Adipocyte (in vitro differentiated cells): ENCODE results near the gene MAPKAPK3.
A peak's percentile ranks its signal among the peaks of the same experiment; 100 is the strongest.

Source experiments
- DNase-seq: peaks from one replicate; pipeline ENCODE4 v3.0.0-alpha.2; 2015; ENCODE audit warnings: low read depth
- H3K27me3 ChIP-seq: replicated peaks from 2 replicates; pipeline ENCODE4 v1.7.0; 2013; ENCODE audit warnings: mild to moderate bottlenecking, low read length, moderate library complexity; ENCODE audit not compliant: control insufficient read depth, insufficient read depth
- H3K36me3 ChIP-seq: 2 replicates; pipeline ENCODE4 v1.7.0; 2013; ENCODE audit warnings: low read length, mild to moderate bottlenecking, moderate library complexity; ENCODE audit not compliant: control insufficient read depth, insufficient read depth, severe bottlenecking
- H3K4me1 ChIP-seq: 2 replicates; pipeline ENCODE4 v1.7.0; 2013; ENCODE audit warnings: mild to moderate bottlenecking, low read length, moderate library complexity; ENCODE audit not compliant: control insufficient read depth, insufficient read depth
- H3K4me3 ChIP-seq: 2 replicates; pipeline ENCODE4 v1.7.0; 2013; ENCODE audit warnings: mild to moderate bottlenecking, low read length, moderate library complexity
- H3K9ac ChIP-seq: 2 replicates; pipeline ENCODE4 v1.7.0; 2013; ENCODE audit warnings: mild to moderate bottlenecking, low read length, moderate library complexity
- H3K9me3 ChIP-seq: 2 replicates; pipeline ENCODE4 v1.7.0; 2013; ENCODE audit warnings: mild to moderate bottlenecking, low read length, moderate library complexity; ENCODE audit not compliant: control insufficient read depth

Gene MAPKAPK3

DNA sequence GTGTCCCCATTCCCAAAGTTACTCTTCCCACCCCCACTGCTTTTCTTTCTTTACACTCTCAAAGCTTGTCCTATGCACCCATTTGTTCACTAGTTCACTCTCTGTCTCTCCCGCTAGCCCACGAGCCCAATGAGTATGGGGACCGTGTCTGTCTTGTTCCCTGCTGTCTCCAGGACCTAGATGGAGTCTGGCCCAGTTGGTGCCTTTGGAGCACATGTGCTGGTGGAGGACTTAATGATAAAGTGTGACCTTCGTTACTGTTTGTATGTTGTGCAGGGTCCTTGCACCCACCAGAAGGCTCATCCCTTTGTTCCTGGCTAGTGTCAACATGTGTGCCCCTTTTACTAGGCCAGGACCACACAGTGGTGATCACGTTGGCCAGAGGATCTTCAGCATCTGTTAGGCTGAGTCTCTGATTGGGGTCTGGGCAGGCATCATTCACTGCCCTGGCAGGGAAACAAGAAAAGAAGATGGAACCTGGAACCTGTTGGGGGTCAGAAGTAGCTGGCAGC, 12.8 kb upstream of the MAPKAPK3 start:
- no peak for DNase-seq
- Histone ChIP-seq H3K4me3 (no peak overlapping the region), H3K9ac (no peak overlapping the region), H3K4me1 (peaks cover 30% of the 10 kb centered on the region), H3K27me3 (no peaks in the 10 kb centered on the region), H3K36me3 (peaks cover 24% of the 10 kb centered on the region), H3K9me3 (no peaks in the 10 kb centered on the region)

DNA sequence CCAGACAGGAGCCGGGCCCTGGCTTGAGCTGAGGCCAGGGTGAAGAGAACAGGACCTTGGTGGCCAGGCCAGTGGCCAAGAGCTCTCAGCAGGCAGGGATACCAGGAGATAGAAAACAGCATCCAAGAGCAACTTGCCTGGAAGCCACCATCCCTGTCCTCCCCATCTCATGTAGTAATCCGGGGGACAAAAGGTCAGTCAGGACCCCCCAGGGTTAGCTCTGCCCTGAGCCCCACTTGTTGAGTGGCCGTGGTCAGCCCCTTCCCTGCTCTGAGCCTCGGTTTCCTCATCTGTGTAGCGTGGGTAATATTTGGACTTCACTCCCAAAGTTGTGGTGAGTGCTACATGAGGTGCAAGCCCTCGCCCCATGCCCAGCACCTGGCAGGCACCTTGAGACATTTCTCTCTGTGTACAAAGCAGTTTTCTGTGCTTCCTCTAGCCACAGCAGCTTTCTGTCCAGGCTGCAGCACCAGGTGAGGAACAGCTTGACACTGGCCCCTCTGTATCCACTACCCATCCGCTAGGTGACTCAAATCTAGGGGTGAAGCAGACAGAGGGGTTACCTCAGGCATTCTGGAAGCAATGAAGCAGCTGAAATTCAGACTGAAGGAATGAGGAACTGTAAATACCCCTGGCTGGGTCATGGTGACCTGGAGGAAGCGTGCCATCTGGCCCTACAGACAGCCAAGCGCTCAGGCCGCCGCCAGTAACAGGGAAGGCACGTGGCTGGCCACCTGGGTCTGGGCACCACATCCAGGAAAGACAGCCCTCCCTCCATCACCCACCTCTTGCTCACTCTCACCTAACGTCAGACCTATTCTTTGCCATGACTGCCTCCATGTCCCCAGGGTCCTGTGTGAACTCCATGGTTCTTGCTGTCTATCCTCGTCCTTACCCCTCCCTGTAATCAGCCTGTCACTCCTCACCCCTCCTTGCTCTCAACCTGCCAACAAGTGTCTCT, 12.0 kb upstream of the MAPKAPK3 start:
- H3K9ac ChIP-seq: no peak overlapping the region
- H3K4me1 ChIP-seq: peaks cover 32% of the 10 kb centered on the region
- no peak for DNase-seq

DNA sequence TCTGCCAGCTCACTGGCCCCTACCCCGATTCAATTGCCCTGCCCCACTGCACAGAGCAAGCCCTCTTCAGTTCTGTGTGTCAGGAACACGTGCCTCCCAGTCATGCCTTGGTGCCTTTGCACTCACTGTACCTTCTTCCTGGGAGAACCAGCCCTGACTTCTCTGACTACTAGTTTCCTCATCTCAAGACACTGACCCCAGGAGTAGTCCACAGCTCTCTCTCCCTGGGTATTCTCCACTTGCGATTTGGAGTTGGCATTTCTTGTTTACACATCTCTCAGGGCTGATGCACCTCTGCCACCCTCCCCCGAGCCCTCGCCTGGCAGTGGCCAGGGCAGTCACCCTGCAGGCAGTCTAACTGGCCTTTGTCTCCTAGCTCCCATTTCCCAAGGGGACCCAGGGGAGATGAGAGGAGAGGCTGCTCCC, 11.0 kb upstream of the MAPKAPK3 start:
- Histone ChIP-seq H3K36me3 (peaks cover 24% of the 10 kb centered on the region), H3K9me3 (no peaks in the 10 kb centered on the region), H3K4me3 (no peak overlapping the region), H3K27me3 (no peaks in the 10 kb centered on the region), H3K9ac (no peak overlapping the region), H3K4me1 (peaks cover 31% of the 10 kb centered on the region)
- DNase-seq: no peak

More for the DNA sequence above, 12.0 kb upstream of the MAPKAPK3 start:
- no peaks in the 10 kb centered on the region for H3K9me3 ChIP-seq
- no peaks in the 10 kb centered on the region for H3K27me3 ChIP-seq
- H3K4me3 ChIP-seq: no peak overlapping the region
- peaks cover 24% of the 10 kb centered on the region for H3K36me3 ChIP-seq

DNA sequence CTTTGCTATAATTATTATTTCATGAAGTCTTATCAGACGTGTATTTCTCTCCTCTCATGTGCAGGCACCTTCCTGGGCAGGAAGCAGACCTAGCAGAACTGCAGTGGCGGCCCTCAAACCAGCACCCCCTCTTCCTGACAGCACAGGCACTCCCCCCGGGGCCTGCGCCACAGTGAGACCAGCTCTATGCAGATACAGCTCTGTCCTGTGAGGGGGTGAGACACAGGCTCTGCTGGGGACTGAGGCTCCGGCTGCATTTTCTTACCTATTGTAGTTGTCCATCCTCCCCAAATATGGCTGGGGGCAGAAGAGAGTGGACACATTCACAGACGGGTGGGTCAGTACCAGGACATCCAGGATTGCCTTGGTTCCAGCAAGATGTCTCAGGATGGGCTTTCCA, 10.4 kb upstream of the MAPKAPK3 start:
- Histone ChIP-seq H3K4me1 (peaks cover 30% of the 10 kb centered on the region), H3K9me3 (no peaks in the 10 kb centered on the region), H3K27me3 (no peaks in the 10 kb centered on the region), H3K9ac (no peak overlapping the region), H3K4me3 (no peak overlapping the region), H3K36me3 (peaks cover 24% of the 10 kb centered on the region)
- DNase-seq: no peak

DNA sequence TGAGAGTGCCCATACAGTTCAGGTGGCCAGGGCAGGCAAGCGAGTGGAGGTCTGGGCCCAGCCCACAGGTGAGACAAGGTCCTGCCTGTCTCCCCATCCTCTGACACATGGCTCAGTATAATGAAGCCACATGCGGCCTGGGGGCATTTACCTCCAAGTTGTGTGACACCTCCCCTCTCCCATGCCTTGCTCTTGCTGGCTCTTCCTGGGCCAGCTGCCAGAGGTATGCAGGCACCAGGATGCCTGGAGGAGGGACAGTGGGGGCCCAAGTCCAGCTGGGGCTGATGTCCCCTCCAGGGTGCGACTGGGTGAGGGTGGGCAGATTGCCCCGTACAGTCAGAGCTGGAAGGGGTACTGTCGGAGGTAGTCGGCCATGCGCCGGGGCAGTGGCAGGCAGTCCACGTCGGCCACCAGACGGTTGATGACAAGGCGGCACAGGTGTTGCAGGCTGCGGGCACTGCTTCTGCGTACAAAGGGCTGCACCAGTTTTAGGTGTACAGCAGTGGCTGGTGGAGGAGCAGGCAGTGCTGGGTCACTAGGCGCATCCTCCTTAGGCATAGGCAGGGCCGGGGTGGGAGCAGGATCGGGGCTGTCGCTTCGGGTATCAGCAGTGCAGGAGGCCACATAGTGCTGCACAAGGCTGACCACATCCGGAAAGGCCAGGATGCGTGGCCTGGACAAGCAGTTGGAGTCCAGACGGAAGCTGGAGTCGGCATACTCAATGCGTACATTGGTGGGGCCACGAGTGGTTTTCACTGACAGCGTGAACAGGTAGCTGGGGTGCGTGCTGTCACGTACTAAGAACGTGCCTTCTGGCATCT, 9.5 kb upstream of the MAPKAPK3 start:
- Histone ChIP-seq H3K9ac (no peak overlapping the region), H3K4me3 (no peak overlapping the region), H3K27me3 (no peaks in the 10 kb centered on the region), H3K9me3 (no peaks in the 10 kb centered on the region), H3K36me3 (peaks cover 24% of the 10 kb centered on the region), H3K4me1 (peaks cover 27% of the 10 kb centered on the region)
- no peak for DNase-seq

DNA sequence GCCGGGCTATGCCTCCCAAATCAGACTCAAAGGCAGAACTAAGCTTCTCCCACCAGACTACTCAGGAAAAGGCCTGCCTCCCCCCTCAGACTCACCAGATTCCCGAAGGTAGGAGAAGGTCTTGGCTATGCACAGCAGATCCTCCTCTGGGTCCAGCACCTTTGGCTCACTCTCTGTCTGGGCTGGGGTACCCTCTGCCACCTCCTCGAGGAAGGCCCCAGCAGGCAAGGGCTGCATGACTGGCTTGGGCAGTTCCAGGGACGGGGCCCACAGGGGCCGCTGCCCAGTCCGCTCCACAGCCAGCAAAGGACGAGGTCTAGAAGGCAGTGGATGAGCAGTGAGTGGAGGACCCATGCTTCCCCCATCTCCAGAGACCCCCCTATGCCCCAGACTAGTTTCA, 8.7 kb upstream of the MAPKAPK3 start:
- H3K9me3 ChIP-seq: no peaks in the 10 kb centered on the region
- DNase-seq: no peak
- no peak overlapping the region for H3K9ac ChIP-seq
- H3K36me3 ChIP-seq: peaks cover 24% of the 10 kb centered on the region
- no peaks in the 10 kb centered on the region for H3K27me3 ChIP-seq
- peaks cover 30% of the 10 kb centered on the region for H3K4me1 ChIP-seq
- no peak overlapping the region for H3K4me3 ChIP-seq

DNA sequence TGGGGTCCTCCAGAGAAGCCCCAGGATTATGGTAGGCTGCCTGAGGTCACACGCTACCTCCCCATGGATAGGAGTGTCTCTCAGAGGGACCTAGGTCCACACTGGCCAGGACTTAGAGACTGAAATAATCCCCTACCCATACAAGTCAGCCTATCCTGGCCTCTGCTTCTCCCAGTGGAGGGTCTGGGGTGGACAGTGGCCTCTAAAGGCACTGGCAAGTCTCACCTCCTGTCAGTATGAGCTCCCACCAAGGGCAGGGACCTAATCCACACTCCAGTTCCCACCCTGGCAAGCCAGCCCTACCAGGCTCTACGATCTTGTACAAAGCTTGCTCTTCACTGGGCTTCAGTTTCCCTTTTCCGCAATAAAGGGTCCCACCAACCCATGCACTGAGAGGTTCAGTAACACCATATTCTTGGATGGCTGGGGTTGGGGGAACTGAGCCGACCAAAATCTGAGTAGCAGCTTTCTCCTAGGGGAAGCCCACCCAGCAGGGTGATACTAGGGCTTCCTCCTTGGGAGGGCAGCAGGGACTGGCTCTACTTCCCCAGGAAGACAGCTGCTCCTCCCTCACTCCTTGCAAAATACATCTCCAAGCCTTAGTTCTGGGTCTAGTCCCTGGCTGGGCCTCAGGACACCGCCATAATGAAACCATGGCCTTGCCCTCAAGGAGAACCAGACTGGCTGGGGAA, 7.7 kb upstream of the MAPKAPK3 start:
- Histone ChIP-seq H3K4me1 (peaks cover 34% of the 10 kb centered on the region), H3K27me3 (no peaks in the 10 kb centered on the region), H3K9ac (no peak overlapping the region), H3K9me3 (no peaks in the 10 kb centered on the region), H3K4me3 (no peak overlapping the region), H3K36me3 (peaks cover 24% of the 10 kb centered on the region)
- DNase-seq: no peak

DNA sequence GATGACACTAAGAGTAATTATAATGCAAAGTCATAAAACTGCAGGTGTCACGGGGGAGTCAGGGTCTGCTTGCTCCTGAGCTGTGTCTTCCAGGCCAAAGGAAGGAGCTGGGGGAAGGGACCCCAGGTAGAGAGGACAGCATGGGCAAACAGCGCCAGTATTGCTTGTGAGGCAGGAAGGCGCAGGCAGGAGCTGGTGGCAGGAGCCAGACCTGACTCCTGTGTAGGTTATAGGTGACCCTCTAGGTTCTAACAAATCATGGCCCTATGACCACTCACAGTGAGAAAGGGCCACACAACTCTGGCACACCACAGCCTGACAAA, 7.2 kb upstream of the MAPKAPK3 start:
- Histone ChIP-seq H3K9ac (no peak overlapping the region), H3K4me1 (peaks cover 34% of the 10 kb centered on the region)

DNA sequence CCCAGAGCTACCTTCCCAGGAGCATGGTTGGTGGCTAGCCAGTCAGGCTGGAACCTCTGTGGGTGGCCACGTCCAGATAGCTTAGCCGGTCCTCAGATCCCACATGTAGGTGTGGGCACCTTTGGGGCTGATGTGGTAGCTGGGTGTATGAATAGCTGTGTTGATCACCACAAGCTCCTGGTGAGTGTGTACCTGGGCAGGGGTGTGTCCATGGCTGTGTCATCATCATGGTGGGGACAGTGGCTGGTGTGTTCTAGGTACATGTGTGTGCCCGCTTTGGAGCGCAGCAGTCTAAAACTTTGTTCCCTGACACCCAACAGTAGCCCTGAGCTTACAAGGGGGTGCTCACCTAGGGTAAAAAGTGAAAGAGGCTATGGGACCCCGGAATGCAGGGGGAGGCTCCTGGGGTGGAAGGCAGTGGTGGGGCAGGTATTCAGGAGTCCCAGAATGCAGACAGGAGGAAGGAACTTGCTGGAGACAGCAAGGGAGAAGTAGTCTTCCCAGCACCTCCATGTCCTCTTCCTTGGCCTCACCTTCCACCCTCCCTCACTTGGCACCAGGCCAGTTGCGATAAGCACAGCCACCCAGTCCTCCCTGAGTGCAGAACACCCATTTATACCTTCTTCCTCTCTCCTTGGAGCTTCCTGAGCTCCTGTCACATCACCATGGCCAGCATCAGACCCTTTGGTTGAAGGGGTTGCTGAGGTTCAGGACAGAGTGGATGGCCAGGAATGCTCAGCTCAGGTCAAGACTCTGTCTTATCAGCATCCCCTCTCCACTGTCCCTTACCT, 6.6 kb upstream of the MAPKAPK3 start:
- DNase-seq: no peak
- Histone ChIP-seq H3K4me3 (peak overlapping the region; percentile 89), H3K9me3 (no peaks in the 10 kb centered on the region), H3K27me3 (no peaks in the 10 kb centered on the region), H3K36me3 (peaks cover 20% of the 10 kb centered on the region), H3K4me1 (peaks cover 34% of the 10 kb centered on the region), H3K9ac (peak overlapping the region; percentile 90)

More for the DNA sequence above, 7.2 kb upstream of the MAPKAPK3 start:
- peaks cover 23% of the 10 kb centered on the region for H3K36me3 ChIP-seq
- no peaks in the 10 kb centered on the region for H3K9me3 ChIP-seq
- no peaks in the 10 kb centered on the region for H3K27me3 ChIP-seq
- DNase-seq: no peak
- no peak overlapping the region for H3K4me3 ChIP-seq

DNA sequence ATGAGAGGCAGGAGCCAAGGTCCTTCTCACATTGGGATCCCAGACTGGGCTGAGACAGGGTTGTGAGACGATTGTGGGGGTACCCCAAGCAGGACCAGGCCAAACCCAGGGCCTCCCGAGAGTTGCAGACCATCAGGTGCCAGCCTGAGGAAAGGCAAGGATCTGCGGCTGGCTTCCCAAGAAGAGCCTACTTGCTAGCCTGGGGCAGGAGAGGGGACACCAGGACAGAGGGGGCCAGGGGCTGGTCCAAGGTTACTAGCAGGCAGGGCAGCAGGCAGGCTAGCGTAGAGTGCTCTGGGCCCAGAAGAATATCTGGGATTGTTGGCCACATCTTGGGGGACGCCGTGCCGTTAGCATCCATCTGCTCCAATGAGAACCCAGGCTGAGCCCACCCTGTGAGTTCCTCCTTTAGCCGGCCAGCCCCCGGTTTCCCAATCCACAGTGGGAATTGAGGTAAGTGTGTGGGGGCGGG, 5.9 kb upstream of the MAPKAPK3 start:
- DNase-seq: no peak
- Histone ChIP-seq H3K9me3 (no peaks in the 10 kb centered on the region), H3K4me3 (peak overlapping the region; percentile 89), H3K36me3 (peaks cover 20% of the 10 kb centered on the region), H3K27me3 (no peaks in the 10 kb centered on the region), H3K9ac (peak overlapping the region; percentile 90), H3K4me1 (peaks cover 35% of the 10 kb centered on the region)
